ENCODE measurements around the gene SLC25A12.

- no peak for TF ChIP-seq CTCF (IDR thresholded peaks at IDR 0.05; ENCODE audit: extremely low read depth in 1 of 2, insufficient read depth in 1 of 2, low read depth in 1 of 2, low read length in 2 of 2)
- TF ChIP-seq POLR2A (IDR thresholded peaks at IDR 0.05; ENCODE audit: low read depth, low read length): no peak
- TF ChIP-seq POLR2AphosphoS5 (IDR thresholded peaks at IDR 0.05; ENCODE audit: insufficient read depth, low read depth, low read length): no peak
- no peak for TF ChIP-seq EZH2 (IDR thresholded peaks at IDR 0.05; ENCODE audit: borderline replicate concordance, low read depth, low read length, severe bottlenecking)
These were observed 19.1 kb downstream of the SLC25A12 start for GRCh38 chr2:171874963-171875362.
